GM12872 (cell line): ENCODE measurements around the gene MBD5.

Experiments
- TF ChIP-seq, protein P1 (sequence below): IDR thresholded peaks from 3 replicates; pipeline ENCODE4 v1.5.1; 2011; ENCODE audit warnings: low read depth, mild to moderate bottlenecking, low read length, moderate library complexity; ENCODE audit not compliant: insufficient read depth

MBD5 gene

DNA sequence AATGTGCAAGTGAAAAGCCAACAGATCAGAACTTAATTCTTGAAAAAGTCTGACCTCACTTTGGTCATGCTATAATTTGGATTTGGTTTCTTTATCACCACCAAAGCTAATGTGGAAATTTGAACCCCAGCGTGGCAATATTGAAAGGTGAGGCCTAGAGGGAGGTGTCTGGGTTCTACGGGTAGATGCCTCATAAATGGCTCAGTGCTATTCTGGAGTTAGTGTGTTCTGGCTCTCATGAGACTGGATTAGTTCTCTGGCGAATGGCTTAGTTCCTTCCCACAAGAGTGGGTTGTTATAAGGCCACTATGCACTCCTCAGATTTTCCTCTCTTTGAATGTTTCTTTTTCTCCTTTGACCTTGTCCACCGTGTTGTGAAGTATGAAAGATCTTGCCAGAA lies 22.7 kb upstream of the MBD5 start:
- TF ChIP-seq, protein P1, sequence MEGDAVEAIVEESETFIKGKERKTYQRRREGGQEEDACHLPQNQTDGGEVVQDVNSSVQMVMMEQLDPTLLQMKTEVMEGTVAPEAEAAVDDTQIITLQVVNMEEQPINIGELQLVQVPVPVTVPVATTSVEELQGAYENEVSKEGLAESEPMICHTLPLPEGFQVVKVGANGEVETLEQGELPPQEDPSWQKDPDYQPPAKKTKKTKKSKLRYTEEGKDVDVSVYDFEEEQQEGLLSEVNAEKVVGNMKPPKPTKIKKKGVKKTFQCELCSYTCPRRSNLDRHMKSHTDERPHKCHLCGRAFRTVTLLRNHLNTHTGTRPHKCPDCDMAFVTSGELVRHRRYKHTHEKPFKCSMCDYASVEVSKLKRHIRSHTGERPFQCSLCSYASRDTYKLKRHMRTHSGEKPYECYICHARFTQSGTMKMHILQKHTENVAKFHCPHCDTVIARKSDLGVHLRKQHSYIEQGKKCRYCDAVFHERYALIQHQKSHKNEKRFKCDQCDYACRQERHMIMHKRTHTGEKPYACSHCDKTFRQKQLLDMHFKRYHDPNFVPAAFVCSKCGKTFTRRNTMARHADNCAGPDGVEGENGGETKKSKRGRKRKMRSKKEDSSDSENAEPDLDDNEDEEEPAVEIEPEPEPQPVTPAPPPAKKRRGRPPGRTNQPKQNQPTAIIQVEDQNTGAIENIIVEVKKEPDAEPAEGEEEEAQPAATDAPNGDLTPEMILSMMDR = no peak

DNA sequence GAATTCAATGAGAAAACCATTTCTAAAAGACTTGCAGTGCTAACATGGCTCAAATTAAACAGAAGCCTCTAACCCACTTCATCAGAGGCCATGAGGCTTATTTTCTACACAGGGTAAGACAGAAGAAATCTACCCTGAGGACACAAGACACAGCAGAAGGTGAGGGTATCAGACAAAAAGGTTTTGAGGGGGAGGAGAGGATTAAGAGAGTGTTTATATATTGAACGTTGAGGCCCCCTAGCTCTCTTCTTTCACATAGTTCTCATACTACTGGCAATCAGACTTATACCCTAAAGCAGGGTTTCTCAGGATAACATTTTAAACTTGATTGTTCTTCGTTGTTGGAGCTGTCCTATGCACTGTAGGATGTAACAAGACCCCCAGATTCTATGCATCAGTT lies 21.8 kb upstream of the MBD5 start:
- TF ChIP-seq, protein P1 = no peak

DNA sequence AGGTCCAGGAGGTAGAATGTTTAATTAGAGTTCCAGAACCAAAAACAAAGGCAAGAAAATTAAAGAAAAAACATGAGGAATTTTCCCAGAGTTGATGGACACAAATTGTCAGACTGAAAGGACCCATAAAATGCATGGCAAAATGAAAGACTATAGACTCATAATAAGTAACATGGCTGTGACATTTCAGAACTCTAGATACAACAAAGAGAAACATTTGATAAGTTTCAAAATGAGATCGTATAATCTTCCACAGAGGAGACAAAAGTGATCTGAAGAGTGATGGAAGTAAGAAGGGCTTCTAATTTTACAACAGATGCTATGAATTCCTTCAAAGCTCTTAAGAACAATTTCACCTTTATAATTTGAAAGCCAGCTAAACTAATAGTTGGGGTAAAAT lies 20.8 kb upstream of the MBD5 start:
- TF ChIP-seq, protein P1 = no peak

DNA sequence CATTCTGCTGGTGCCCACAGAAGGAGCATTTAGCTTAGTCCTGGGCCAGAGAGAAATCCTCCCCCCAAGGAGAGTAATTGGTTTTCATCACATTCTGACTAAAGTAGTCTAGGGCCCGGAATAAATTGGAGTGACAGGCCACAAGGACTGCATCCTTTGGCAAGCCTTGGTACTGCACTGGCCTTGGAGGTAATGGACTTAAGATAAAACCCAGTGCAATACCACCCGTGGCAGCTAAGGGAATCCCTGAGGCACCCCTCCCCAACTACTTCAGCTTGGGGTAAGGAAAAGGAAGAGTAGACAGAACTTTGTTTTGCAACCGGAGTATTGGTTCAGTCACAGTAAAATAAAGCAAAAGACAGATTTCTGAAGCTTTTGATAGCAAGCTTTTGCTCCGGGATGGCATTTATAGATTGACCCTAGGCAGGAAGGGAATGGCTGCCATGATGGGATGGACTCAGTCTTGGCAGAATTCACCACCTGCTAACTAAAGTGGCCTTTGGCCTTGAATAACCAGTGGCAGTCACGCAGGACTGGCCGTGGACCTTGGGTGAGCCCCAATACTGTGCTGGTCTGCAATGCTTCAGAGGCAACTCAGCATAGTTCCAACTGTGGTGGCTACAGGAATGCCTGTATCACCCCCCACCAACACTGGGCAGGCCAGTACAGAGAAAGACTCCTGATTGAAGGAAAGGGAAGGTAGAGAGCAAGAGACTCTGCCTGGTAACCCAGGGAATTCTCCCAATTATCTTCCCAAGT lies 14.5 kb upstream of the MBD5 start:
- TF ChIP-seq, protein P1 = no peak

DNA sequence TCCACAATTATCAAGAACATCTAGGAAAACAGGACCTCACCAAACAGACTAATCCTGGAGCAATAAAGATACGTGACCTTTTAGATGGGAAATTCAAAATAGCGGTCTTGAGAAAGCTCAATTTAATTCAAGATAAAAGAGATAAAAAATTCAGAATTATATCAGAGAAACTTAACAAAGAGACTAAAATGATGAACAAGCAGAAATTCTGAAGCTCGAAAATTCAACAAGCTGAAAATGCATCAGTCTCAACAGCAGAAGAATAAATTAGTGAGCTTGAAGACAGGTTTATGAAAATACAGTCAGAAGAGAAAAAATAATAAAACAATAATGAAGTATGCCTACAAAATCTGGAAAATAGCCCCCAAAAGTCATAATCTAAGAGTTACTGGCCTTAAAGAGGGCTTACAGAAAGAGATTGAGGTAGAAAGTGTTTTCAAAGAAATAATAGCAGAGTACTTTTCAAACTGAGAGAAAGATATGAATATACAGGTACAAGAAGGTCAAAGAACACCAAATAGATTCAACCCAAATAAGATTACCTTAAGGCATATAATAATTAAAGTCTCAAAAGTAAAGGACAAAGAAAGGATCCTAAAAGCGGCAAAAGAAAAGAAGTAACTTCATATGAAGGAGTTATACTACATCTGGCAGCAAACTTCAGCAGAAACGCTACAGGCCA lies 13.5 kb upstream of the MBD5 start:
- TF ChIP-seq, protein P1 = no peak

DNA sequence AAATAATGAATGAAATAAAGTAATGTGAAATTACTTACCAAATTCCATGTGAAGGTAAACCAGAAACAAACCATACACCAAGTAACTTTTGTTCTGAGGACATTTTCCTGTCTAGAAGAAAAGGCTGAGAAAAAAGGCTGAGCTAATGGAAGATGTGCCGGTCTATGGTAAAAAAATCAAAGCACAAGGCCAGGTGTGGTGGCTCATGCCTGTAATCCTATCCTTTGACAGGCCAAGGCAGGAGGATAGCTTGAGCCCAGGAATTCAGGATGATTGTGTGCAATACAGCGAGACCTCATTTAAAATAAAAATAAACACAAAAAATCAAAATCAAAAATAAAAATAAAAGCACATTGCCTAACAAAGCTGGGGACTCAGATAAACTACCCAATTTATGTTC lies 7.0 kb upstream of the MBD5 start:
- TF ChIP-seq, protein P1 = no peak

DNA sequence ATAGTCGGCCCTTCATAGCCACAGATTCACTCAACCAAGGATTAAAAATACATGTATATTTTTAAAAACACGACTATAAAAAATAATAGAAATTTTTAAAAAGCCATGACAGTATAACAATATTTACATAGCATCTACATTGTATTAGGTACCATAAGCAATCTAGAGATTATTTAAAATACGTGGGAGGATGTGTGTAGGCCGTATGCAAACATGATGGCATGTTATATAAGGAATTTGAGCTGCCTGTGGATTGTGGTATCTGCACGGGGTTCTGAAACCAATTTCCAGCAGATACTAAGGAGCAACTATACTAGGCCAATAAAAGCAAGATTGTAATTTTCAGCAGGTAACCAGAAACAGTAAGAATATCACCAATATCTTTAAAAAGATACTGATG lies 6.3 kb upstream of the MBD5 start:
- TF ChIP-seq, protein P1 = no peak
